T follicular helper cell (primary cell): ENCODE data around the gene MGAT4C.
"Not testable (repeated sequence)": the region's sequence is repeated elsewhere in the genome, so short reads cannot be mapped to it uniquely, and the experiment has no call there.

ENCODE experiments used
- DNase-seq: peaks from one replicate; pipeline ENCODE4 v3.0.0-alpha.2; 2020; ENCODE audit warnings: low read depth

Gene MGAT4C

GRCh38 chr12:86134561-86134960 lies 121.6 kb downstream of the MGAT4C start:
- DNase-seq: no peak

- not testable (repeated sequence) for DNase-seq
Observed at GRCh38 chr12:86126900-86127299, 129.3 kb downstream of the MGAT4C start.

GRCh38 chr12:86122846-86123468 lies 133.2 kb downstream of the MGAT4C start:
- DNase-seq: no peak

GRCh38 chr12:86118161-86118560 lies 138.0 kb downstream of the MGAT4C start:
- DNase-seq: no peak

GRCh38 chr12:86117711-86118110 lies 138.5 kb downstream of the MGAT4C start:
- no peak for DNase-seq

- DNase-seq: no peak
Observed at GRCh38 chr12:86104087-86104486, 152.1 kb downstream of the MGAT4C start.

- no peak for DNase-seq
Observed at GRCh38 chr12:86097161-86097560, 159.0 kb downstream of the MGAT4C start.

GRCh38 chr12:86091681-86092080 lies 164.5 kb downstream of the MGAT4C start:
- DNase-seq: no peak

- no peak for DNase-seq
Observed at GRCh38 chr12:86081843-86082242, 174.3 kb downstream of the MGAT4C start.

- not testable (repeated sequence) for DNase-seq
Observed at GRCh38 chr12:86059052-86059451, 197.1 kb downstream of the MGAT4C start.

GRCh38 chr12:86057092-86057845 lies 198.9 kb downstream of the MGAT4C start:
- DNase-seq: no peak

GRCh38 chr12:86052921-86053320 lies 203.3 kb downstream of the MGAT4C start:
- DNase-seq: no peak

- no peak for DNase-seq
Observed at GRCh38 chr12:86050010-86050409, 206.2 kb downstream of the MGAT4C start.

GRCh38 chr12:86044396-86044795 lies 211.8 kb downstream of the MGAT4C start:
- no peak for DNase-seq

GRCh38 chr12:86042062-86042461 lies 214.1 kb downstream of the MGAT4C start:
- no peak for DNase-seq

- DNase-seq: no peak
Observed at GRCh38 chr12:86018361-86018760, 237.8 kb downstream of the MGAT4C start.

- no peak for DNase-seq
Observed at GRCh38 chr12:86015026-86015425, 241.2 kb downstream of the MGAT4C start.

- no peak for DNase-seq
Observed at GRCh38 chr12:86006727-86007126, 249.5 kb downstream of the MGAT4C start.

- no peak for DNase-seq
Observed at GRCh38 chr12:85998074-85998473, 258.1 kb downstream of the MGAT4C start.

GRCh38 chr12:85996280-85996679 lies 259.9 kb downstream of the MGAT4C start:
- no peak for DNase-seq

- DNase-seq: no peak
Observed at GRCh38 chr12:85993746-85994145, 262.4 kb downstream of the MGAT4C start.

GRCh38 chr12:85985996-85986395 lies 270.2 kb downstream of the MGAT4C start:
- DNase-seq: no peak

- no peak for DNase-seq
Observed at GRCh38 chr12:85983601-85984000, 272.6 kb downstream of the MGAT4C start.

- no peak for DNase-seq
Observed at GRCh38 chr12:85979641-85980040, 276.6 kb downstream of the MGAT4C start.
